Karpas-422 (cell line): ENCODE measurements around the gene PAXX. TPM values are rescaled to one million over a fixed set of nuclear protein-coding genes. Genes with fewer than 3 reads are reported as not detected.
"Not testable (repeated sequence)": the region's sequence is repeated elsewhere in the genome, so short reads cannot be mapped to it uniquely, and the experiment has no call there.

Experiments used
- DNase-seq: peaks from one replicate; pipeline ENCODE4 v3.0.0-alpha.2; 2015
- H2AFZ ChIP-seq: fragments of 200-600 bp; sonication (generic); 2 replicates; pipeline ENCODE4 v1.6.1; 2014; ENCODE audit warnings: antibody characterized with exemption, low read length, mixed read lengths
- H3K27ac ChIP-seq: fragments of 200-600 bp; sonication (generic); 2 replicates; pipeline ENCODE4 v1.5.1; 2014; ENCODE audit warnings: mild to moderate bottlenecking, low read length, moderate library complexity
- H3K27me3 ChIP-seq: fragments of 200-600 bp; sonication (generic); 2 replicates; pipeline ENCODE4 v1.6.1; 2014; ENCODE audit warnings: low read length, mixed read lengths
- H3K36me3 ChIP-seq: fragments of 200-600 bp; sonication (generic); 2 replicates; pipeline ENCODE4 v1.6.1; 2014; ENCODE audit warnings: low read length, mixed read lengths; ENCODE audit not compliant: insufficient read depth
- H3K4me1 ChIP-seq: fragments of 200-600 bp; sonication (generic); 2 replicates; pipeline ENCODE4 v1.6.1; 2014; ENCODE audit warnings: mild to moderate bottlenecking, low read length, mixed read lengths
- H3K4me2 ChIP-seq: fragments of 200-600 bp; sonication (generic); 2 replicates; pipeline ENCODE4 v1.6.1; 2014; ENCODE audit warnings: low read length, low read depth, mild to moderate bottlenecking; ENCODE audit not compliant: poor library complexity, severe bottlenecking
- H3K4me3 ChIP-seq: fragments of 200-600 bp; sonication (generic); 2 replicates; pipeline ENCODE4 v1.5.1; 2014; ENCODE audit warnings: mild to moderate bottlenecking, antibody characterized with exemption, low read length, mixed read lengths
- H3K79me2 ChIP-seq: fragments of 200-600 bp; sonication (generic); 2 replicates; pipeline ENCODE4 v1.6.1; 2014; ENCODE audit warnings: mild to moderate bottlenecking, low read length, mixed read lengths
- H3K9ac ChIP-seq: fragments of 200-600 bp; sonication (generic); 2 replicates; pipeline ENCODE4 v1.6.0; 2014; ENCODE audit warnings: low read length
- H3K9me2 ChIP-seq: fragments of 200-600 bp; sonication (generic), shearing (Covaris generic); replicated peaks from 2 replicates; pipeline ENCODE4 v1.6.0; 2014; ENCODE audit warnings: mild to moderate bottlenecking, low read length, moderate library complexity; ENCODE audit not compliant: insufficient read depth
- H3K9me3 ChIP-seq: fragments of 300-700, 200-600 bp; sonication (generic); 2 replicates; pipeline ENCODE4 v1.6.1; 2014; ENCODE audit warnings: low read length, mixed read lengths
- H4K20me1 ChIP-seq: fragments of 200-600 bp; sonication (generic); 2 replicates; pipeline ENCODE4 v1.6.1; 2014; ENCODE audit warnings: mild to moderate bottlenecking, antibody characterized with exemption, low read length, low read depth; ENCODE audit not compliant: insufficient read depth
- total RNA-seq: library from RNA; depleted of rRNA; stranded (reverse); fragments of >200 nt; shearing (Covaris generic); gene quantifications from 2 replicates; pipeline ENCODE4 v1.2.3, GENCODE V29; 2014; ENCODE audit warnings: low replicate concordance

Gene PAXX
- total RNA-seq, 1 experiment from 2014 or later: 20.1 TPM

- H3K79me2 ChIP-seq, DNase-seq, H3K9ac ChIP-seq, H3K27ac ChIP-seq, H3K27me3 ChIP-seq, H3K36me3 ChIP-seq, H2AFZ ChIP-seq, H3K4me3 ChIP-seq, H3K4me1 ChIP-seq, H4K20me1 ChIP-seq, H3K9me3 ChIP-seq, H3K4me2 ChIP-seq, H3K9me2 ChIP-seq: not testable (repeated sequence)
Observed at GRCh38 chr9:137004285-137004684, 12.1 kb downstream of the PAXX start.

GRCh38 chr9:137006116-137007003 is 14.1 kb downstream of the PAXX start:
- no peak overlapping the region for H3K4me2 ChIP-seq
- H3K4me1 ChIP-seq: no peaks in the 10 kb centered on the region
- no peaks in the 10 kb centered on the region for H3K36me3 ChIP-seq
- H3K4me3 ChIP-seq: no peak overlapping the region
- H3K79me2 ChIP-seq: no peaks in the 10 kb centered on the region
- H3K9ac ChIP-seq: no peak overlapping the region
- no peaks in the 10 kb centered on the region for H4K20me1 ChIP-seq
- H3K27me3 ChIP-seq: no peaks in the 10 kb centered on the region
- no peaks in the 10 kb centered on the region for H3K9me3 ChIP-seq
- H3K27ac ChIP-seq: no peak overlapping the region
- H2AFZ ChIP-seq: no peak overlapping the region
- no peak for DNase-seq
- no peaks in the 10 kb centered on the region for H3K9me2 ChIP-seq

- Histone ChIP-seq H3K27ac (no peak overlapping the region), H3K4me3 (no peak overlapping the region), H3K4me2 (no peak overlapping the region), H3K27me3 (no peaks in the 10 kb centered on the region), H2AFZ (no peak overlapping the region), H3K9ac (no peak overlapping the region), H3K9me2 (no peaks in the 10 kb centered on the region), H3K36me3 (no peaks in the 10 kb centered on the region), H4K20me1 (no peaks in the 10 kb centered on the region), H3K9me3 (no peaks in the 10 kb centered on the region), H3K4me1 (no peaks in the 10 kb centered on the region), H3K79me2 (no peaks in the 10 kb centered on the region)
- DNase-seq: no peak
Observed at GRCh38 chr9:137007108-137007815, 15.0 kb downstream of the PAXX start.

- Histone ChIP-seq H3K79me2 (no peaks in the 10 kb centered on the region), H3K9me3 (no peaks in the 10 kb centered on the region), H4K20me1 (no peaks in the 10 kb centered on the region), H3K4me3 (no peak overlapping the region), H3K27ac (no peak overlapping the region), H3K4me1 (no peaks in the 10 kb centered on the region), H3K9me2 (no peaks in the 10 kb centered on the region), H2AFZ (no peak overlapping the region), H3K36me3 (no peaks in the 10 kb centered on the region), H3K27me3 (no peaks in the 10 kb centered on the region), H3K9ac (no peak overlapping the region), H3K4me2 (no peak overlapping the region)
- no peak for DNase-seq
Observed at GRCh38 chr9:137007816-137008270, 15.6 kb downstream of the PAXX start.

- H2AFZ ChIP-seq: no peak overlapping the region
- H3K9me2 ChIP-seq: no peaks in the 10 kb centered on the region
- H3K4me2 ChIP-seq: no peak overlapping the region
- H3K4me1 ChIP-seq: no peaks in the 10 kb centered on the region
- H3K27ac ChIP-seq: no peak overlapping the region
- H3K79me2 ChIP-seq: no peaks in the 10 kb centered on the region
- no peaks in the 10 kb centered on the region for H3K36me3 ChIP-seq
- no peaks in the 10 kb centered on the region for H3K9me3 ChIP-seq
- no peaks in the 10 kb centered on the region for H4K20me1 ChIP-seq
- DNase-seq: no peak
- no peak overlapping the region for H3K9ac ChIP-seq
- no peak overlapping the region for H3K4me3 ChIP-seq
- no peaks in the 10 kb centered on the region for H3K27me3 ChIP-seq
Observed at GRCh38 chr9:137008312-137008711, 16.1 kb downstream of the PAXX start.

- Histone ChIP-seq H2AFZ (no peak overlapping the region), H3K27ac (no peak overlapping the region), H3K9me3 (no peaks in the 10 kb centered on the region), H3K27me3 (no peaks in the 10 kb centered on the region), H3K4me2 (no peak overlapping the region), H3K9me2 (no peaks in the 10 kb centered on the region), H3K79me2 (no peaks in the 10 kb centered on the region), H3K36me3 (no peaks in the 10 kb centered on the region), H3K4me1 (no peaks in the 10 kb centered on the region), H4K20me1 (no peaks in the 10 kb centered on the region), H3K9ac (no peak overlapping the region), H3K4me3 (no peak overlapping the region)
- DNase-seq: no peak
Observed at GRCh38 chr9:137009217-137009616, 17.0 kb downstream of the PAXX start.

- H3K4me3 ChIP-seq: no peak overlapping the region
- no peak overlapping the region for H2AFZ ChIP-seq
- H3K27ac ChIP-seq: no peak overlapping the region
- H3K36me3 ChIP-seq: no peaks in the 10 kb centered on the region
- no peaks in the 10 kb centered on the region for H3K9me3 ChIP-seq
- H3K4me2 ChIP-seq: no peak overlapping the region
- no peaks in the 10 kb centered on the region for H3K79me2 ChIP-seq
- no peaks in the 10 kb centered on the region for H4K20me1 ChIP-seq
- H3K4me1 ChIP-seq: no peaks in the 10 kb centered on the region
- no peaks in the 10 kb centered on the region for H3K27me3 ChIP-seq
- DNase-seq: no peak
- H3K9ac ChIP-seq: no peak overlapping the region
- H3K9me2 ChIP-seq: no peaks in the 10 kb centered on the region
Observed at GRCh38 chr9:137009938-137010732, 17.9 kb downstream of the PAXX start.

- H2AFZ ChIP-seq: no peak overlapping the region
- no peaks in the 10 kb centered on the region for H3K36me3 ChIP-seq
- no peak overlapping the region for H3K27ac ChIP-seq
- no peaks in the 10 kb centered on the region for H3K9me3 ChIP-seq
- H3K9me2 ChIP-seq: no peaks in the 10 kb centered on the region
- H3K9ac ChIP-seq: no peak overlapping the region
- H4K20me1 ChIP-seq: no peaks in the 10 kb centered on the region
- no peak overlapping the region for H3K4me3 ChIP-seq
- DNase-seq: no peak
- H3K27me3 ChIP-seq: no peaks in the 10 kb centered on the region
- no peaks in the 10 kb centered on the region for H3K4me1 ChIP-seq
- H3K79me2 ChIP-seq: no peaks in the 10 kb centered on the region
- H3K4me2 ChIP-seq: no peak overlapping the region
Observed at GRCh38 chr9:137011156-137011555, 18.9 kb downstream of the PAXX start.
